Heart left ventricle (tissue), 13 donors: ENCODE measurements around the gene NECAP2.

ENCODE experiments used
- CTCF ChIP-seq, 12 donors: fragments of 200-600 bp; sonication (generic) in 4 of 12; IDR thresholded peaks; one replicate each; pipeline versions ENCODE4 v1.5.0 to v1.8.0; 2018 to 2022; ENCODE audit warnings: antibody characterized with exemption in 12 of 12, mild to moderate bottlenecking in 5 of 12
- POLR2A ChIP-seq, 2 donors: fragments of 450-650 bp; IDR thresholded peaks; one replicate each; pipeline ENCODE4 v1.6.1; 2017; ENCODE audit warnings: antibody characterized with exemption in 2 of 2, mild to moderate bottlenecking in 2 of 2, moderate library complexity in 2 of 2
- donor health status: ischemic (EF 13 %, LVEDD 7.1; RV severe dilation, severe dysfunction).
- donor health status: DM: no; HTN: yes; CAD: no.
- donor health status: DM: no; HTN: no; CAD: no.
- donor health status: ischemic (EF 25% LVEDD 6.9; RV normal size, moderate dysfunction).
- donor health status: ischemic (EF 25% LVEDD 5.7; RV mildly dilated, moderate dysfunction).
- donor health status: ischemic (EF 35%, LVEDD 5.7; RV mildly dilated, moderate dysfunction).
- donor health status: nonischemic (EF 11% LVEDD 7.7; RV severe dilation, severe dysfunction).
- donor health status: DM: yes; HTN: yes; CAD: no.
- donor health status: PGD.
- donor health status: ischemic (EF 29% LVEDD 5.4; RV normal size, mild dysfunction).
- donor health status: nonischemic (EF 23%, LVEDD 6.1; RV moderate dilation, normal function).

- no peak for TF ChIP-seq POLR2A (IDR thresholded peaks at IDR 0.05)
- no peak for TF ChIP-seq CTCF (IDR thresholded peaks at IDR 0.05)
Measured at GRCh38 chr1:16433030-16433429, 7.5 kb upstream of the NECAP2 start.
